GM18505 (cell line): ENCODE measurements around the gene SEM1.
A peak's percentile ranks its signal among the peaks of the same experiment; 100 is the strongest.

ENCODE experiments used
- ATAC-seq: cut with Tn5 transposase; IDR thresholded peaks from one replicate; pipeline ENCODE4 v1.9.1; 2021; ENCODE audit not compliant: unreplicated experiment
- POLR2A ChIP-seq: IDR thresholded peaks from 4 replicates; pipeline ENCODE4 v1.6.1; 2011; ENCODE audit warnings: borderline replicate concordance; ENCODE audit not compliant: insufficient read depth, insufficient read length; ENCODE audit errors: extremely low read depth

SEM1 gene

GRCh38 chr7:96689414-96689813 is 20.2 kb downstream of the SEM1 start:
- TF ChIP-seq POLR2A: no peak
- ATAC-seq: no peak

- no peak for TF ChIP-seq POLR2A
- ATAC-seq: no peak
These were observed 23.3 kb downstream of the SEM1 start for GRCh38 chr7:96686305-96686704.

GRCh38 chr7:96685755-96686154 is 23.9 kb downstream of the SEM1 start:
- peak; percentile 68 for ATAC-seq
- no peak for TF ChIP-seq POLR2A

- no peak for TF ChIP-seq POLR2A
- peak; percentile 43 for ATAC-seq
These were observed 24.3 kb downstream of the SEM1 start for GRCh38 chr7:96685353-96685752.

GRCh38 chr7:96679886-96680285 is 29.8 kb downstream of the SEM1 start:
- TF ChIP-seq POLR2A: no peak
- no peak for ATAC-seq

GRCh38 chr7:96676919-96677318 is 32.7 kb downstream of the SEM1 start:
- no peak for TF ChIP-seq POLR2A

GRCh38 chr7:96675548-96675947 is 34.1 kb downstream of the SEM1 start:
- no peak for TF ChIP-seq POLR2A

More at GRCh38 chr7:96676919-96677318, 32.7 kb downstream of the SEM1 start:
- no peak for ATAC-seq

GRCh38 chr7:96674565-96674964 is 35.1 kb downstream of the SEM1 start:
- no peak for TF ChIP-seq POLR2A
- ATAC-seq: no peak

More at GRCh38 chr7:96675548-96675947, 34.1 kb downstream of the SEM1 start:
- ATAC-seq: no peak

- ATAC-seq: no peak
- TF ChIP-seq POLR2A: no peak
These were observed 37.8 kb downstream of the SEM1 start for GRCh38 chr7:96671854-96672253.

GRCh38 chr7:96670338-96671289 is 39.0 kb downstream of the SEM1 start:
- no peak for ATAC-seq
- TF ChIP-seq POLR2A: no peak

GRCh38 chr7:96669812-96670211 is 39.8 kb downstream of the SEM1 start:
- no peak for TF ChIP-seq POLR2A
- ATAC-seq: no peak

GRCh38 chr7:96667026-96667425 is 42.6 kb downstream of the SEM1 start:
- TF ChIP-seq POLR2A: no peak
- ATAC-seq: no peak

GRCh38 chr7:96665689-96666088 is 44.0 kb downstream of the SEM1 start:
- TF ChIP-seq POLR2A: no peak
- no peak for ATAC-seq

GRCh38 chr7:96664793-96665192 is 44.9 kb downstream of the SEM1 start:
- TF ChIP-seq POLR2A: no peak
- ATAC-seq: no peak
